H1 (cell line): Measurements from ENCODE around the gene RPS6KL1. TPM values are rescaled to one million over a fixed set of nuclear protein-coding genes. Genes with fewer than 3 reads are reported as not detected.

Source experiments
- CTCF ChIA-PET: fragments of 300-600 bp; sonication (Branson Sonifier 250); formaldehyde crosslinking; loops from one replicate; lab custom pipeline; 2021; ENCODE audit not compliant: partially characterized antibody; lab: Charles Lee
- POLR2A ChIA-PET: fragments of 300-600 bp; sonication (Branson Sonifier 250); formaldehyde crosslinking; loops from one replicate; lab custom pipeline; 2021; ENCODE audit warnings: inconsistent platforms; ENCODE audit not compliant: partially characterized antibody; lab: Charles Lee
- DNase-seq, 2 experiments: peaks; one replicate each; pipeline versions ENCODE4 v3.0.0 to v3.0.0-alpha.2; 2010 to 2022; ENCODE audit warnings: low spot score in 2 of 2, low read depth in 1 of 2, mixed read lengths in 1 of 2
- FAIRE-seq: peaks from 2 replicates; lab custom pipeline; 2011; peaks lifted over from hg19 to GRCh38; lab: Jason Lieb, UNC
- H2AFZ ChIP-seq: 2 replicates; pipeline ENCODE4 v1.8.1; 2012; ENCODE audit warnings: low read length, inconsistent platforms
- H2AK5ac ChIP-seq: 2 replicates; pipeline ENCODE4 v1.6.1; 2013; ENCODE audit warnings: low read depth, low read length
- H2BK120ac ChIP-seq: replicated peaks from 2 replicates; pipeline ENCODE3; 2013; ENCODE audit warnings: low read depth, low read length, inconsistent platforms
- H2BK12ac ChIP-seq: 2 replicates; pipeline ENCODE4 v1.6.1; 2013; ENCODE audit warnings: low read depth, low read length
- H2BK15ac ChIP-seq: 2 replicates; pipeline ENCODE4 v1.6.1; 2013; ENCODE audit warnings: low read length
- H2BK20ac ChIP-seq: 2 replicates; pipeline ENCODE4 v1.6.1; 2013; ENCODE audit warnings: low read length
- H2BK5ac ChIP-seq: 2 replicates; pipeline ENCODE4 v1.6.1; 2013; ENCODE audit warnings: low read depth, low read length
- H3K14ac ChIP-seq: 2 replicates; pipeline ENCODE4 v1.6.1; 2013; ENCODE audit warnings: inconsistent platforms; ENCODE audit not compliant: insufficient read length
- H3K18ac ChIP-seq: 2 replicates; pipeline ENCODE4 v1.6.1; 2013; ENCODE audit warnings: low read length; ENCODE audit errors: extremely low read depth
- H3K23ac ChIP-seq: 2 replicates; pipeline ENCODE4 v1.6.1; 2013; ENCODE audit warnings: inconsistent platforms; ENCODE audit not compliant: insufficient read length
- H3K23me2 ChIP-seq: 2 replicates; pipeline ENCODE4 v1.6.1; 2013; ENCODE audit warnings: low read depth, low read length
- H3K27ac ChIP-seq: 2 replicates; pipeline ENCODE4 v1.6.1; 2011; ENCODE audit warnings: low read depth, low read length, inconsistent platforms
- H3K27me3 ChIP-seq, 4 experiments: replicated peaks in 1 of 4; 1 replicate in 1 of 4; 2 replicates in 3 of 4; pipeline versions ENCODE4 v1.6.1 to v1.8.1; 2011 to 2013; ENCODE audit warnings: low read length in 3 of 4, mild to moderate bottlenecking in 3 of 4, inconsistent platforms in 2 of 4, mixed read lengths in 2 of 4, moderate library complexity in 1 of 4; ENCODE audit not compliant: control insufficient read depth in 3 of 4, insufficient read depth in 3 of 4; ENCODE audit errors: extremely low read depth in 1 of 4
- H3K36me3 ChIP-seq, 4 experiments: 2 replicates each; pipeline versions ENCODE4 v1.6.1 to v1.8.1; 2011 to 2013; ENCODE audit warnings: mild to moderate bottlenecking in 4 of 4, low read length in 3 of 4, moderate library complexity in 2 of 4, control low read depth in 1 of 4, inconsistent platforms in 1 of 4; ENCODE audit not compliant: insufficient read depth in 4 of 4, control insufficient read depth in 2 of 4
- H3K4ac ChIP-seq: replicated peaks from 2 replicates; pipeline ENCODE3; 2013; ENCODE audit warnings: low read length, low read depth, mixed read lengths, inconsistent platforms; ENCODE audit not compliant: insufficient read length
- H3K4me1 ChIP-seq, 4 experiments: replicated peaks in 1 of 4; 1 replicate in 1 of 4; 2 replicates in 3 of 4; pipeline versions ENCODE4 v1.6.1 to v1.8.1; 2011 to 2013; ENCODE audit warnings: low read length in 3 of 4, inconsistent platforms in 2 of 4, mixed read lengths in 1 of 4; ENCODE audit not compliant: insufficient read depth in 4 of 4, control insufficient read depth in 3 of 4
- H3K4me2 ChIP-seq, 2 experiments: 2 replicates each; pipeline versions ENCODE4 v1.6.1 to v1.8.1; 2011 to 2013; ENCODE audit warnings: low read depth in 2 of 2, low read length in 2 of 2, control low read depth in 1 of 2, inconsistent platforms in 1 of 2, mild to moderate bottlenecking in 1 of 2; ENCODE audit not compliant: insufficient read depth in 1 of 2
- H3K4me3 ChIP-seq, 4 experiments: fragments of 200-600, 300-600 bp in 1 of 4; sonication (generic), shearing (Covaris generic), sonication (Bioruptor Twin) in 1 of 4; 2 replicates each; pipeline versions ENCODE4 v1.5.1 to v1.8.1; 2011 to 2016; ENCODE audit warnings: low read length in 4 of 4, low read depth in 3 of 4, control low read depth in 2 of 4, inconsistent platforms in 2 of 4, mild to moderate bottlenecking in 2 of 4, mixed read lengths in 1 of 4, moderate library complexity in 1 of 4; ENCODE audit not compliant: insufficient read depth in 2 of 4; ENCODE audit errors: extremely low read depth in 1 of 4
- H3K56ac ChIP-seq: replicated peaks from 2 replicates; pipeline ENCODE3; 2013; ENCODE audit warnings: low read depth, mild to moderate bottlenecking, mixed read lengths, low read length, inconsistent platforms; ENCODE audit not compliant: insufficient read length
- H3K79me1 ChIP-seq: 2 replicates; pipeline ENCODE4 v1.6.1; 2013; ENCODE audit warnings: low read depth, low read length, control low read depth
- H3K79me2 ChIP-seq, 2 experiments: 2 replicates each; pipeline versions ENCODE4 v1.6.1 to v1.8.1; 2012 to 2013; ENCODE audit warnings: low read length in 2 of 2, mild to moderate bottlenecking in 2 of 2, inconsistent platforms in 1 of 2; ENCODE audit not compliant: insufficient read depth in 2 of 2, control insufficient read depth in 1 of 2
- H3K9ac ChIP-seq, 4 experiments: replicated peaks in 1 of 4; 1 replicate in 1 of 4; 2 replicates in 3 of 4; pipeline versions ENCODE4 v1.6.1 to v1.8.1; 2011 to 2013; ENCODE audit warnings: low read depth in 3 of 4, low read length in 3 of 4, control low read depth in 2 of 4, mild to moderate bottlenecking in 2 of 4, moderate library complexity in 2 of 4, inconsistent platforms in 1 of 4; ENCODE audit errors: extremely low read depth in 1 of 4
- H3K9me3 ChIP-seq, 2 experiments: 2 replicates each; pipeline versions ENCODE4 v1.6.1 to v1.8.1; 2012 to 2013; ENCODE audit warnings: mild to moderate bottlenecking in 2 of 2, moderate library complexity in 2 of 2, control low read depth in 1 of 2, inconsistent platforms in 1 of 2, low read depth in 1 of 2, low read length in 1 of 2, mixed read lengths in 1 of 2; ENCODE audit not compliant: insufficient read depth in 2 of 2
- H4K20me1 ChIP-seq, 2 experiments: replicated peaks in 1 of 2; 2 replicates each; pipeline versions ENCODE3 to v1.8.1; 2011 to 2013; ENCODE audit warnings: inconsistent platforms in 2 of 2, low read length in 2 of 2, mild to moderate bottlenecking in 1 of 2; ENCODE audit not compliant: insufficient read depth in 2 of 2, control insufficient read depth in 1 of 2
- H4K5ac ChIP-seq: 2 replicates; pipeline ENCODE4 v1.6.1; 2013; ENCODE audit warnings: low read length, low read depth, mixed read lengths, inconsistent platforms; ENCODE audit not compliant: insufficient read length
- H4K8ac ChIP-seq: 2 replicates; pipeline ENCODE4 v1.8.0; 2013; ENCODE audit warnings: mild to moderate bottlenecking, moderate library complexity, low read length, inconsistent platforms; ENCODE audit not compliant: insufficient read depth; ENCODE audit errors: extremely low read depth
- H4K91ac ChIP-seq: replicated peaks from 2 replicates; pipeline ENCODE3; 2013; ENCODE audit warnings: low read length, mixed read lengths, inconsistent platforms; ENCODE audit not compliant: insufficient read length
- ASH2L ChIP-seq: fragments of 200-600, 300-600 bp; sonication (generic); IDR thresholded peaks from one replicate; pipeline ENCODE4 v1.7.1; 2017; ENCODE audit warnings: low read length
- BCL11A ChIP-seq, 2 experiments: IDR thresholded peaks; one replicate each; pipeline ENCODE4 v1.6.1; 2011; ENCODE audit warnings: low read depth in 2 of 2, low read length in 2 of 2, mild to moderate bottlenecking in 2 of 2
- CBX8 ChIP-seq: fragments of 300-800, 300-1000 bp; sonication (generic); IDR thresholded peaks from 2 replicates; pipeline ENCODE4 v1.7.1; 2016; ENCODE audit warnings: low read depth, low read length, borderline replicate concordance
- CEBPB ChIP-seq: IDR thresholded peaks from 2 replicates; pipeline ENCODE4 v1.6.1; 2012; ENCODE audit warnings: low read depth, low read length
- CHD2 ChIP-seq: IDR thresholded peaks from 2 replicates; pipeline ENCODE4 v1.6.1; 2012; ENCODE audit warnings: low read length, improper control_type of control experiment
- EZH2 ChIP-seq: fragments of 200-600 bp; sonication (generic); IDR thresholded peaks from 2 replicates; pipeline ENCODE4 v1.7.1; 2012; ENCODE audit warnings: low read depth, mild to moderate bottlenecking, moderate library complexity, low read length, inconsistent platforms; ENCODE audit not compliant: severe bottlenecking
- GABPA ChIP-seq: IDR thresholded peaks from 2 replicates; pipeline ENCODE4 v1.6.1; 2011; ENCODE audit warnings: mild to moderate bottlenecking, low read length, moderate library complexity, borderline replicate concordance; ENCODE audit not compliant: insufficient read depth
- HDAC6 ChIP-seq: IDR thresholded peaks from one replicate; pipeline ENCODE4 v1.7.1; 2012; ENCODE audit warnings: low read depth, mild to moderate bottlenecking, inconsistent platforms, low read length, moderate library complexity
- KDM4A ChIP-seq: IDR thresholded peaks from one replicate; pipeline ENCODE4 v1.7.1; 2012; ENCODE audit warnings: low read depth, mild to moderate bottlenecking, moderate library complexity, low read length, inconsistent platforms; ENCODE audit not compliant: severe bottlenecking
- POLR2AphosphoS5 ChIP-seq: IDR thresholded peaks from 2 replicates; pipeline ENCODE4 v1.6.1; 2011; ENCODE audit warnings: low read depth, low read length
- SAP30 ChIP-seq: fragments of 300-600 bp; sonication (generic); IDR thresholded peaks from 2 replicates; pipeline ENCODE4 v1.7.1; 2012; ENCODE audit warnings: low read length, moderate library complexity, mild to moderate bottlenecking, inconsistent platforms; ENCODE audit not compliant: insufficient read depth, insufficient replicate concordance
- SIN3A ChIP-seq, 2 experiments: IDR thresholded peaks in 1 of 2; conservative IDR thresholded peaks in 1 of 2; 2 replicates each; pipeline ENCODE4 v1.6.1; 2011 to 2012; ENCODE audit warnings: low read length in 2 of 2, improper control_type of control experiment in 1 of 2, low read depth in 1 of 2, mild to moderate bottlenecking in 1 of 2
- SP1 ChIP-seq: IDR thresholded peaks from 2 replicates; pipeline ENCODE4 v1.6.1; 2011; ENCODE audit warnings: low read depth, low read length
- TCF12 ChIP-seq: IDR thresholded peaks from 2 replicates; pipeline ENCODE4 v1.6.1; 2011; ENCODE audit warnings: low read depth, mild to moderate bottlenecking, low read length
- WGBS, 2 experiments: shearing (Covaris generic) in 1 of 2; methylation state at CpG; one replicate each; pipeline versions ENCODE4 v1.1.6 to v1.1.7; 2013 to 2015; ENCODE audit warnings: low lambda C conversion rate in 2 of 2, mixed read lengths in 2 of 2, inconsistent platforms in 1 of 2, low coverage in 1 of 2, missing lambda C conversion rate in 1 of 2; ENCODE audit not compliant: insufficient replicate concordance in 2 of 2, insufficient coverage in 1 of 2, insufficient read length in 1 of 2; ENCODE audit errors: extremely low coverage in 1 of 2, missing lambda C conversion rate in 1 of 2; 5-methylcytosine and 5-hydroxymethylcytosine counted together
- polyA plus RNA-seq, 7 experiments: library from polyadenylated mRNA; depleted of rRNA in 3 of 7; stranded (reverse) in 5 of 7; unstranded in 2 of 7; fragments of >200 nt in 5 of 7; fragments of 200-250 nt in 2 of 7; gene quantifications; 1 replicate in 5 of 7; 2 replicates in 1 of 7; 4 replicates in 1 of 7; pipeline versions ENCODE4 v1.2.1 to v1.2.3, GENCODE V29; 2011 to 2013; ENCODE audit warnings: missing spikeins in 2 of 7, mixed read lengths in 2 of 7
- total RNA-seq: library from RNA; stranded (reverse); fragmentation: NEBNext Ultra II Directional; extraction: Animal tissue kit (Norgen Biotek cat#: 25700); gene quantifications from 2 replicates; pipeline ENCODE4 v1.2.1, GENCODE V29; 2021

Gene RPS6KL1
- total and polyA plus RNA-seq, 2 of the 8 experiments (the other 6 are each of a cell fraction or from before 2014, with no cell fraction given) = 9.8 to 13.8 TPM

GRCh38 chr14:74892745-74893144, 30.3 kb downstream of the RPS6KL1 start:
- no peak overlapping the region for H3K27ac ChIP-seq
- no peak overlapping the region for H4K8ac ChIP-seq
- H2BK5ac ChIP-seq = no peak overlapping the region
- WGBS, 2 experiments = 92% methylated on average over 5 of the region's 5 CpGs; no CpG with 5 or more reads in 1 of the 2 experiments
- POLR2A ChIA-PET = interaction anchor here (0.8 to 2.8 kb wide), 5 partner anchors 8 to 19 kb away, joined by 3 to 15 read pairs (median 6); no protein-coding TSS in a partner anchor
- peaks cover 5% of the 10 kb centered on the region for H3K79me1 ChIP-seq
- H3K23ac ChIP-seq = no peak overlapping the region
- H2BK12ac ChIP-seq = no peak overlapping the region
- H3K36me3 ChIP-seq = peaks cover 36 to 86% (median 69%) of the 10 kb centered on the region in 4 experiments
- no peak overlapping the region for H2BK15ac ChIP-seq
- H3K4me1 ChIP-seq = peaks cover 0 to 4% (median 2%) of the 10 kb centered on the region in 4 experiments; a peak in 2 of 7 replicates
- H2AK5ac ChIP-seq = no peak overlapping the region
- H2BK20ac ChIP-seq = no peak overlapping the region
- no peak overlapping the region for H4K5ac ChIP-seq
- H3K4ac ChIP-seq = no peak overlapping the region
- DNase-seq = no peak
- H3K9me3 ChIP-seq = no peaks in the 10 kb centered on the region
- H3K4me2 ChIP-seq = no peak overlapping the region
- no peak overlapping the region for H3K4me3 ChIP-seq
- CTCF ChIA-PET = interaction anchor here (0.6 to 24.8 kb wide), 10 partner anchors 9 to 404 kb away, joined by 3 to 509 read pairs (median 6); partner anchors contain the start of genes ACYP1 and PROX2
- H2AFZ ChIP-seq = no peak overlapping the region
- H2BK120ac ChIP-seq = no peak overlapping the region
- FAIRE-seq = no peak
- peaks cover 5 to 6% of the 10 kb centered on the region in 2 experiments for H4K20me1 ChIP-seq
- H3K79me2 ChIP-seq = peaks cover 0 to 17% of the 10 kb centered on the region in 2 experiments; a peak in 2 of 4 replicates
- TF ChIP-seq SP1 = no peak
- TF ChIP-seq GABPA = no peak
- TF ChIP-seq CBX8 = no peak
- no peak for TF ChIP-seq HDAC6
- TF ChIP-seq CEBPB = no peak
- TF ChIP-seq TCF12 = no peak
- no peak for TF ChIP-seq SIN3A (conservative IDR thresholded peaks at IDR 0.05 in 1 of 2, IDR thresholded peaks at IDR 0.05 in 1 of 2; ENCODE audit: low read depth in 1 of 2, low read length in 2 of 2)
- TF ChIP-seq ASH2L = no peak
- TF ChIP-seq BCL11A (IDR thresholded peaks at IDR 0.05; ENCODE audit: low read depth in 2 of 2, low read length in 2 of 2) = no peak
- TF ChIP-seq KDM4A = no peak
- no peak for TF ChIP-seq POLR2AphosphoS5
- TF ChIP-seq CHD2 = no peak
- no peak for TF ChIP-seq EZH2
- no peak for TF ChIP-seq SAP30
- no peaks in the 10 kb centered on the region for H3K23me2 ChIP-seq
- no peaks in the 10 kb centered on the region for H3K27me3 ChIP-seq
- no peak overlapping the region for H3K9ac ChIP-seq
- H3K14ac ChIP-seq = no peak overlapping the region
- no peak overlapping the region for H4K91ac ChIP-seq
- H3K56ac ChIP-seq = no peak overlapping the region
- H3K18ac ChIP-seq = no peak overlapping the region
